DMS53 (cell line): ENCODE data around the gene PSMA7.
A peak's percentile ranks its signal among the peaks of the same experiment; 100 is the strongest.

Source experiments
- DNase-seq: peaks from one replicate; lab custom pipeline; 2025; lab: John Stamatoyannopoulos, UW

The PSMA7 gene

GRCh38 chr20:62087227-62087626 lies 56.0 kb downstream of the PSMA7 start:
- DNase-seq: peak; percentile 50
